ENCODE data around the gene SMCO2. TPM values are rescaled to one million over a fixed set of nuclear protein-coding genes. Genes with fewer than 3 reads are reported as not detected.

SMCO2 gene
- total and polyA plus RNA-seq, 9 of the 15 experiments (the other 6 are each of a cell fraction or from before 2014, with no cell fraction given) = not detected

GRCh38 chr12:27517961-27518665 is 71.6 kb downstream of the SMCO2 start (continued):
- no peak for TF ChIP-seq AFF4 (CRISPR knock-in tag; IDR thresholded peaks at IDR 0.05)
- TF ChIP-seq EP300 (IDR thresholded peaks at IDR 0.05; ENCODE audit: low read length) = no peak
- no peak for TF ChIP-seq MYC (IDR thresholded peaks at IDR 0.05; ENCODE audit: low read depth, low read length)
- TF ChIP-seq MYC (CRISPR knock-in tag; IDR thresholded peaks at IDR 0.05; ENCODE audit: borderline replicate concordance, low read depth) = no peak

DNA sequence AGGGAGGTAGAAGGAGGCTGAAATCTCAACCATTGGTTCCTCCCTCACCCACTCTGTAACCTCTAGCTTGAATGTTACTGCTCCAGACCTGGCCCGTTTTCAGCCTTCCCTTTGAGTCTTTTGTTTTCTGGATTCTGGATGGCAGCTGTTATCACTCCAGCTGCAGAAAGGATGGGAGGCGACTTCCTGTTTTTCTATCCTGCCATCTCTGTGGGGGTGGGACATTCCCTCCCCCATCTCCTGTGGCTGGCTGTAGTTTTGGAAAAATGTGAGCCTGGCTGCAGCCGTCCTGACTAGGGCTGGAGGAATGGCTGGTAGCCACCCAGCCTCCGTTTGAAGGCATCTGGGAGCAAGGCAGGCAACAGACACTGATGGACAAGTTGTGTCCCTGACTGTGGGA is 74.5 kb downstream of the SMCO2 start:
- ChIA-PET POLR2A (interaction anchor here (0.6 to 0.8 kb wide), 2 partner anchors 11 to 18 kb away, joined by 3 read pairs; no protein-coding TSS in a partner anchor), CTCF (ENCODE audit: low intra/inter-chr PET ratio) (interaction anchor here (0.6 kb wide), 1 partner anchor 997 kb away, joined by 3 read pairs; no protein-coding TSS in a partner anchor)
- Histone ChIP-seq H3K9ac (ENCODE audit: insufficient read depth in 1 of 2, low read depth in 2 of 2, low read length in 2 of 2) (no peak overlapping the region), H3K79me2 (ENCODE audit: control insufficient read depth, insufficient read depth, low read length) (no peaks in the 10 kb centered on the region), H3K27ac (ENCODE audit: extremely low read depth, low read depth, low read length) (no peak overlapping the region), H3K9me3 (replicated peaks; ENCODE audit: control insufficient read depth, insufficient read depth, low read depth, low read length) (no peaks in the 10 kb centered on the region), H4K20me1 (replicated peaks; ENCODE audit: control insufficient read depth, insufficient read depth, low read length) (no peaks in the 10 kb centered on the region), H3K36me3 (ENCODE audit: control insufficient read depth, insufficient read depth, low read length) (no peaks in the 10 kb centered on the region), H3K9me1 (ENCODE audit: control insufficient read depth, insufficient read depth, low read length) (no peaks in the 10 kb centered on the region), H3K4me2 (ENCODE audit: insufficient read depth, low read length) (peak overlapping the region; percentile 34), H3K4me3 (no peak overlapping the region), H3K27me3 (ENCODE audit: control insufficient read depth in 2 of 2, insufficient read depth in 2 of 2, low read length in 2 of 2) (peaks cover 7 to 18% of the 10 kb centered on the region in 2 experiments; a peak in 3 of 5 replicates), H2AFZ (ENCODE audit: low read depth, low read length) (0 out of 2 replicates have a peak overlapping the region, but pooled peaks have one; percentile 40), H3K4me1 (replicated peaks in 1 of 2; ENCODE audit: control insufficient read depth in 2 of 2, insufficient read depth in 2 of 2, low read length in 2 of 2) (peaks cover 9 to 14% of the 10 kb centered on the region in 2 experiments)
- ATAC-seq = no peak
- DNase-seq (ENCODE audit: extremely low read depth in 1 of 4, low spot score in 3 of 4) = peak; percentile 14 to 36 (median 24)
- WGBS (ENCODE audit: insufficient coverage, low coverage, missing lambda C conversion rate) = 3% methylated on average over 4 of the region's 4 CpGs
- intact Hi-C loops (cut with micrococcal nuclease) (no loop called here), in situ Hi-C loops (cut with MboI) (no loop called here)
- BruUV-seq (replicated peaks) = no TSS peak
- peak; percentile 72 for FAIRE-seq
- TF ChIP-seq ELF1 (tag; IDR thresholded peaks at IDR 0.05) (no peak; the same call in 1 of the 2 replicates), SNRNP70 (optimal IDR thresholded peaks at IDR 0.05; ENCODE audit: low read depth, low read length) (no peak), MTA2 (IDR thresholded peaks at IDR 0.05; ENCODE audit: low read depth) (no peak), ZNF561 (CRISPR knock-in tag; conservative IDR thresholded peaks at IDR 0.05) (no peak), BMI1 (IDR thresholded peaks at IDR 0.05; ENCODE audit: low read length) (no peak), RCOR1 (IDR thresholded peaks at IDR 0.05; ENCODE audit: borderline replicate concordance in 1 of 2, low read depth in 2 of 2, low read length in 2 of 2) (peak in 1 of 2 experiments; percentile 81; a peak in 1 of 4 replicates), HMG20B (CRISPR knock-in tag; IDR thresholded peaks at IDR 0.05) (no peak), CCAR2 (IDR thresholded peaks at IDR 0.05; ENCODE audit: low read depth, low read length) (no peak), ARID1B (IDR thresholded peaks at IDR 0.05) (peak; percentile 74), JUN (IDR thresholded peaks at IDR 0.05; ENCODE audit: borderline replicate concordance, low read depth, low read length) (no peak), JUN (CRISPR knock-in tag; IDR thresholded peaks at IDR 0.05; ENCODE audit: borderline replicate concordance) (no peak), ZNF668 (CRISPR knock-in tag; IDR thresholded peaks at IDR 0.05) (no peak)

Measured in K562 (cell line).